RPMI7951 (cell line): ENCODE results near the gene DCBLD2. TPM values are rescaled to one million over a fixed set of nuclear protein-coding genes. Genes with fewer than 3 reads are reported as not detected.
"Not testable (repeated sequence)": the region's sequence is repeated elsewhere in the genome, so short reads cannot be mapped to it uniquely, and the experiment has no call there.

Source experiments
- DNase-seq: peaks from one replicate; pipeline ENCODE4 v3.0.0-alpha.2; 2012; ENCODE audit warnings: low read depth
- total RNA-seq: library from RNA; depleted of rRNA; stranded (reverse); fragments of >200 nt; shearing (Covaris generic); gene quantifications from 2 replicates; pipeline ENCODE4 v1.2.3, GENCODE V29; 2014

The DCBLD2 gene
- total RNA-seq, 1 experiment from 2014 or later: 306 TPM

DNA sequence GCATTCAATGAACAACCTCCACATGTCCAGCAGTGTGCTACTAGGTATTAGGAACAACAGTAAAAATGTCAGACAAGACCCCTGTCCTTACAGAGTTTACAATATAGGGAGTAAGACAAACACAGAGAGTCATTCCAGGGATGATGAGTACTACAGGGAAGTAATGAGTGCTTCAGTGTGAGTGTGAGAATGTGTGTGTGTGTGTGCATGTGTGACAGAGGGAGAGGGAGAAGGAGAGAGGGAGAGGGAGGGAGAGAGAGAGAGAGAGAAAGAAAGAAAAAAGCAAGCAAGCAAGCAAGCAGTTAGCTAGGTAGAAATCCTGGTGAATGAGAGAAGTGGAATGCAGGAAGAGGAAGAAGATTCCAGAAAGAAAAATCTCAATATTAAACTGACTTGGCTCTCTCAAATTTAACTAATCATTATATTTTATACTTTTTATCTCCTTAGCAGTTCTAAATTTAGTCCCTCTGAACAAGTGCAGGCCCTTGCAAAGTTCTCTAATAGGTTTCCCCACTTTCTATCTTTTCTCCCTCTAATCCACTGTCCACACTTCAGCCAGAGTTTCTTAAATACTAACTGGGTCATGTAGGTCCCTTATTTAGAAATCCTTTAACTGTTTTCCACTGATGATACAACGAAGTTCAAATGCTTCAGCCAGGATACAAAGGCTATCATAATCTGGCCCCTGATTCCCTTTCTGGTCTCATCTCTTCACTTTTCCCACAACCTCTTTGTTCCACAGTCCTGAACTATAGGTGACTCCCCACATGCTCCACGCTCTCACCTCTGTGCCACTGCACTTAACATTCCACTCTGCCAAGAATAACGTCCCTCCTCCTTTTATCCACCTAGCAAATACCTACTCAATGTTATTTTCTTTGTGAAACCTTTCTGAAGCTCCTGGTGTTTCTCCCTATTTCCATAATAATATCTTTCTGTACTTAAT is 10.3 kb downstream of the DCBLD2 start:
- no peak for DNase-seq

DNA sequence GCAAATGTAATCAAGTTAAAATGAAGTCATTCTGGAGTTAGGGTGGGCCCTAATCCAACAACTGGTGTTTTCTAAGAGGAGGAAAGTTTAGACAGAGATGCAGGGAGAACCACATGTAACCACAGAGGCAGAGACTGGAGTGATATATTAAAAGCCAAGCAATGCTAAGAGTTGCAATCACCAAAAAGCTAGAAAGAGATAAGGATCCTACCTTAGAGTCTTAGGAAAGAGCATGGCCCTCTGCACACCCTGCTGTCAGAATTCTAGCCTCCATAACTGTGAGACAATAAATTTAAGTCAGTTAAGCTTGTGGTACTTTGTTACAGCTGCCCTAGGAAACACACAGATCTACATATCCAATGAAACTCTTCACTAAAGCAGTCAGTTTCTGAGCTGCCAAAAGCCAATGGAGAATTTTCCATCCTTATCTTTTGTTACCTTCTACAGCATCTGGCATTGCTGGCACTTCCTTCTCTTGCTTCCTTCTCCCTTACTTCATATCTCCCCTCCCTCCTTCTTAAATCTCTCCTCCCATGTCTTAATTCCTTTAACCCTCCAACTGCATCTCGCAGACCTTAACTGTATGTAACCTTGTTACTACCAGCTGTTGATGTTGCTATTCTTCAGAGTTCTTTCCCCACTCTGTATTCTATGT is 11.2 kb downstream of the DCBLD2 start:
- DNase-seq: no peak

DNA sequence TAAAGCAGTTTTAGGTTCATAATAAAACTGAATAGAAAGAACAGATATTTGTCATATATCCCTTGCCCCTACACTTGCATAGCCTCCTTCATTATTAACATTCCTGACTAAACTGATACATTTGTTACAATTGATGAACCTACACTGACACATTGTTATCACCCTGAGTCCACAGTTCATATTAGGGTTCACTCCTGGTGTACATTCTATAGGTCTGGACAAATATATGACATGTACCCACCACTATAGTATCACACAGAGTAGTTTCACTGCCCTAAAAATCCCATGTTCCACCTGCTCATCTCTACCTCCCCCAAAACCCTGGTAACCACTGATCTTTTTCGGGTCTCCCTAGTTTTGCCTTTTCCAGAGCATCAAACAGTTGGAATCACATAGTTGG is 13.8 kb downstream of the DCBLD2 start:
- DNase-seq: no peak

DNA sequence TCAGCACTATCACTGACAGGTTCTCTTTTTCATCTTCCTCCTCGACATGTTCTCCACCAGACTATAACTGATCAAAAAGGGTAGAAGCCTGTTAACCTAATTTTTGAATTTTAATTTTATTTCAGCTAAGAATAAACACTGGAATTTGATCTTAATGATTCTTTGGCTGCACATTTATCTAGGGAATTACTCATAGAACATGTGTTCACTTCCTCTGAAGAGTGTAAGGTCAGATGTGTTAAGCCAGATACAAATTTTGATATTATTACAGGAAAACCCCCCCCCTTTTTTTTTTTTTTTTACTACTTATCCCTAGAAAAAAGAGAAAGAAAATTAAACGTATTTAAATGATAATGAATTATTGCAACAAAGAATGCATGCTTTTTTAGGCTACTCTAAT is 15.0 kb downstream of the DCBLD2 start:
- peak; percentile 39 for DNase-seq

DNA sequence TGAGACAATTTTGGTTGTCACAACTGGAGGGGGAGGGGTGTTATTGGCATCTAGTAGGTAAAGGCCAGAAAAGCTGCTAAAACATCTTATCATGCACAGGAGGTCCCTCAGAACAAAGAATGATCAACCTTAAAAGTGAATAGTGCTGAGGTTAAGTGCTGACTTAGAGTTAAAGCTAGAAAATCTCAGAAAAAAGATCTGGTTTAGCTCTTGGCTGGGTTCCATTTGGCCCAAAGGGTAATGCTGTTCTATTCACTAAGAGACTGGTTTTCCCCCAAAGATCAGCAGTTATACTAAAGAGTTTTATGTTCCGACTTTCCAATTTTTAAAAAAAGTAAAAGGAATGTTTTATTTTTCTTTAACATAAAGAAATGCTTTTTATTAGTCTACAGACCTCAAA is 15.6 kb downstream of the DCBLD2 start:
- DNase-seq: peak; percentile 82

DNA sequence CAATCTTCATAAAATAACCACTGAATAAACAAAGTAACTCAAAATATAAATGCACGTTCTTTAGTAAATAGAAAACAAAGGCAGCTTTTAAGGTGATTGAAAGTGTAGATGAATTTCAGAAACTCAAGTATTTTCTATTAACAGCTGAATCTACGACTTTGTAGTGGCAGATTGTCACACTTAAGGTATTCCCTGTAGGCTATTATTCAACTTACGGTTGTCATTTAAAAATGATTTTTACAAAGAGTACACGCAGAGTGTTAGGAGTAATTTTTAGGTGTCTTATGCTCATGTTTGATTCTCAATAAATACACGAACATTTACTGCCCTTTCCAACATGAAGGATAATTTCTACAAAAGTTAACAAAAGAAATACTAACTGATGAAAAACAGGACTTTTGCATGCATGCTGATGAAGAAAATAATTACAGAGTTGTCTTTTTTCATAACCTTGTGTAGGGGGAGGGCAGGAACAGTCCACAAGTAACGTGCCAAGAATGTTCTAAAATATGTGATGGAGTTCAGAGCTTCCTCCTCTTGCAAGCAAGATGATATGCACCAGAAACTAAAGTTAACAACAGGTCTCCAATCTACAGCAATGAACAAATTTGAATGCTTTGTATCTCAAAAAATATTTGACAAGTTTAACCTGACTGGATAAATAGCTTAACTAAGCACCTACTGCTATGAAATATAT is 16.7 kb downstream of the DCBLD2 start:
- DNase-seq: peak; percentile 55

DNA sequence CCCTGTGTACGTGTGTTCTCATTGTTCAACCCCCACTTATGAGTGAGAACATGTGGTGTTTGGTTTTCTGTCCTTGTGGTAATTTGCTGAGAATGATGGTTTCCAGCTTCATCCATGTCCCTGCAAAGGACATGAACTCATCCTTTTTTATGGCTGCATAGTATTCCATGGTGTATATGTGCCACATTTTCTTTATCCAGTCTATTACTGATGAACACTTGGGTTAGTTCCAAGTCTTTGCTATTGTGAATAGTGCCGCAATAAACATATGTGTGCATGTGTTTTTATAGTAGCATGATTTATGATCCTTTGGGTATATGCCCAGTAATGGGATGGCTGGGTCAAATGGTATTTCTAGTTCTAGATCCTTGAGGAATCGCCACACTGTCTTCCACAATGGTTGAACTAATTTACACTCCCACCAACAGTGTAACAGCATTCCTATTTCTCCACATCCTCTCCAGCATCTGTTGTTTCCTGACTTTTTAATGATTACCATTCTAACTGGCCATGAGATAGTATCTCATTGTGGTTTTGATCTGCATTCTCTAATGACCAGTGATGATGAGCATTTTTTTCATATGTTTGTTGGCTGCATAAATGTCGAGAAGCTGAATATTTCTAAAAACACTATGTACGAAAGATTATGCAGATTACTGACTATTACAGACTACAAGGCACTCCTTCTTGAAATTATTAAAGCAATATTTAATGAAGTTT is 18.7 kb downstream of the DCBLD2 start:
- peak; percentile 56 for DNase-seq

DNA sequence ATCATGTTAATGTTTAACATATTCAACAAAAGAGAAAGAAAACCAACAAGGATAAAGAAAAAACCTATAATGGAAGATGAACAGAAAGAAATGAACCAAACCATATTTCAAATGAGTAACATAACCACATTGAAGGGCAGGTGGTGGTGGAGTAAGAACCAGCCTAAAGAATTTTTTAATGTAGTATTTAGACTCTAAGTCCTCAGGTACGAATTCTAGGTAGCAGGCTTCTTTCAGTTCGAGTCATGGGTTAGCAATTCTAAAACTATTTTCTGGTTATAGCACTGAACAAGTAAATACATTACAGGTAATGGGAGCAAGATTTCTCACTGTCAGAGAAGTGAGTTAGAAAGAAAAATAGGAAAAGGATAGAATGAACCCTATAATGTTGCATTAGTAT is 24.4 kb downstream of the DCBLD2 start:
- no peak for DNase-seq

DNA sequence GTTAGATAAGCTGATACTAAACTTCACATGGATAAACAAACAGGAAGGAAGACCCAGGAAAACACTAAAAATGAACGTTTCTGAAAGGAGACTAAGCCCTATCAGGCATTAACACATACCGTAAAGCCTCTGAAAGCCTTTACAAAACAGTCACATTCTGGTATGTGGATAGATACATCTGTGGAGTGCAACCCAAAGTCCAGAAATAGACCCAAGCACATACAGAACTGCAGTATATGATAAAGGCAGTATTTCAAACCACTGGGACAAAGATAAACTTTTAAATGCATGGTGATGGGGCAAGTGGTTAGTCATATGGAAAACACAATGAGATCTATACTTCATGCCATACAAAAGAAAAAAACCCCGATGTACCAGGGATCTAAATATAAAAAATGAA is 26.0 kb downstream of the DCBLD2 start:
- no peak for DNase-seq

DNA sequence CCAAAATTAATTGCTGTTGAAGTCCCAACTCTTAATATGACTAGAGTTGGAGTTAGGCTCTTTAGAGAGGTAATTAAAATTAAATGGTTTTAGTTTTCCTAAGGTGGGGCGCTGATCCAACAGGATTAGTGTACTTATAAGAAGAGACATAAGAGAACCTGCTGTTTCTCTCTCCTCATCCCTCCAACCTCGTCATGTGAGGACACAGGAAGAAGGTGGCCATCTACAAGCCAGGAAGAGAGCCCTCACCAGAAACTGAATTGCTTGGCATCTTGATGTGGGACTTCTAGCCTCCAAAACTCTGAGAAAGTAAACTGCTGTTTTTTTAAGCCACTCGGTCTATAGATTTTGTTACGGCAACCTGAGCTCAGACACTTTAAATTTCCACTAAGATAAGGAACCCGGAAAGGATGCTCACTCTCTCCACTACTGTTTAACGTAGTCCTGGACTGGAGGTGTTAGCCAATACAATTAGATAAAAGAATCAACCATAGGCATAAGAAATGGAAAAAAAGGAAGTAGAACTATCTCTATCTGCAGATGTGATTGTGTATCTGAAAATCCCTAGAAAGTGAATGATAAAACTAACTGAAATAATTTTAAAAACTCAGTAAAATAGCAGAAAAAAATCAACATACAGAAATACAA is 26.8 kb downstream of the DCBLD2 start:
- DNase-seq: no peak

DNA sequence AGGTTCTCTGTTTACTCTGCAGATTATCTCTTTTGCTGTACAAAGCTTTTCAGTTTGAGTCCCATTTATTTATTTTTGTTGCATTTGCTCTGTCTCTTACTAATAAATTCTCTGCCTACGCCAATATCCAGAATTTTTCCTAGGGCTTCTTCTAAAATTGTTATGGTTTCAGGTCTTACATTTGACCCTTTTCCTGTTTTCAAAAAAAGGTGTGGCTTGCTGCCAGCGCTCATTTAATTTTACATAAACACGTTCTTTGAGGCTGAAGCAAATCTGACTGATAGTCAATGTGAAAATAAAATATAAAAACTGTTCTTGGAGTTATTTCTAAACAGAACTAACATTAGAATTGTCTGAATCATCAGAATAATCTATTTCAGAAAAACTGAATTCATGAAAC is 32.1 kb downstream of the DCBLD2 start:
- DNase-seq: no peak

DNA sequence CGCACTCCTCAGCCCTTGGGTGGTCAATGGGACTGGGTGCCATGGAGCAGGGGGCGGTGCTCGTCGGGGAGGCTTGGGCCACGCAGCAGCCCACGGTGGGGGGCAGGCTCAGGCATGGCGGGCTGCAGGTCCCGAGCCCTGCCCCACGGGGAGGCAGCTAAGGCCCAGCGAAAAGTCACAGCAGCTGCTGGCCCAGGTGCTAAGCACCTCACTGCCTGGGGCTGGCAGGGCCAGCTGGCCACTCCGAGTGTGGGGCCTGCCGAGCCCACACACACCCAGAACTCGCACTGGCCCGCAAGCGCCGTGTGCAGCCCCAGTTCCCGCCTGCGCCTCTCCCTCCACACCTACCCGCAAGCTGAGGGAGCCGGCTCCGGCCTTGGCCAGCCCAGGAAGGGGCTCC is 43.5 kb downstream of the DCBLD2 start:
- DNase-seq: not testable (repeated sequence)

DNA sequence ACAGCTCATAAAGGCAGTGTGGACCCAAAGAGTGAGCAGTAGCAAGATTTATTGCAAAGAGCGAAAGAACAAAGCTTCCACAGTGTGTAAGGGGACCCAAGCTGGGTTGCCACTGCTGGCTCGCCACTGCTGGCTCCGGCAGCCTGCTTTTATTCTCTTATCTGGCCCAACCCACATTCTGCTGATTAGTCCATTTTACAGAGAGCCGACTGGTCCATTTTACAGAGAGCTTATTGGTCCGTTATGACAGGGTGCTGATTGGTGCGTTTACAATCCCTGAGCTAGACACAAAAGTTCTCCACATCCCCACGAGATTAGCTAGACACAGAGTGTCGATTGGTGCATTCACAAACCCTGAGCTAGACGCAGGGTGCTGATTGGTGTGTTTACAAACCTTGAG is 44.2 kb downstream of the DCBLD2 start:
- DNase-seq: not testable (repeated sequence)

DNA sequence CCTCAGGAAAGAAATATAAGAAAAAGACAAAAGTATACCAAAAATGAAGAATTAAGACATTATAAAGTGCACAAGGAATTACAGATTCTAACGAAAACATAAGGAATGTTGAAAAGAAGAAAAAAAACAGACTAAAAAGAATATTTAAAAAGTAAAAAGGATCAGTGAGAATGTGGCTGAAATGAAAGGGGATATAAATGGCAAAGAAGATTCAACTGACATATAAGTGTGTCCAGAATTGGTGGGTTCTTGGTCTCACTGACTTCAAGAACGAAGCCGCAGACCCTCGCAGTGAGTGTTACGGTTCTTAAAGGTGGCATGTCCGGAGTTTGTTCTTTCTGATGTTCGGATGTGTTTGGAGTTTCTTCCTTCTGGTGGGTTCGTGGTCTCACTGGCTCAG is 44.8 kb downstream of the DCBLD2 start:
- DNase-seq: no peak

DNA sequence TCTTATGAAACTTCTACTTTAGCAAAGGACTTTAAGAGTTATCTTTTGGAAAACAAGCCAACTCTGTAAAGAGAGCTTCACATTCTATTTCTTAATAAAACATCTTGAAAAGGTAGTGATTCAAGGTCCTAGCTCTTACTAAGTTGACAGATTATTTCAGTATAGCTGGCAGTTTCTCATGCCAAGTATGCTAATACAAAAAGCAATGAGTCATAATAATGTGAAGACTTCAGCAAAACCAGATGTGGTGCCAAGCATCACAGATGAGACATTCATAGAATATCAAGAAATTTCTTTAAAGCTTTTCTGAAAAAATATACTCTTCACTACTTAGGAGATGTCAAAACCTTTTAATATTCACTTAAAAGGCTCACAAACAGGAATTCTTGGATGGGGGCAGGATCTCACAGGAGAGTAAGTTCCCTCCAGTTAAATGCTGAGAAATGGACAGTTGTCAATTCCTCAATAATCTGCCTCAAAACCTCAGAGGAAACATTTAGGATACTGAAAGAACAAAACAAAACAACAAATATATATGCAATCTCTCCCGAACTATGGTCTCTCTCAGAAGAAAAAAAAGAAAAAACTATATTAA is 45.6 kb downstream of the DCBLD2 start:
- DNase-seq: peak; percentile 92

DNA sequence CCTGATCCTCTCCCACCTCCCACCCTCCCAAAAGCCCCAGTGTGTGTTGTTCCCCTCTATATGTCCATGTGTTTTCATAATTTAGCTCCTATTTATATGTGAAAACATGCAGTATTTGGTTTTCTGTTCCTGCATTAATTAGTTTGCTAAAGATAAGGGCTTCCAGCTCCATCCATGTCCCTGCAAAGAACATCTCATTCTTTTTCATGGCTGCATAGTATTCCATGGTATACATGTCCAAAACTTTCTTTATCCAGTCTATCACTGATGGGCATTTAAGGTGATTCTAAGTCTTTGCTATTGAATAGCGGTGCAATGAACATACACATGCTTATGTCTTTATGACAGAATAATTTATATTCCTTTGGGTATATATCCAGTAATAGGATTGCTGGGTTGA is 53.4 kb downstream of the DCBLD2 start:
- DNase-seq: no peak

DNA sequence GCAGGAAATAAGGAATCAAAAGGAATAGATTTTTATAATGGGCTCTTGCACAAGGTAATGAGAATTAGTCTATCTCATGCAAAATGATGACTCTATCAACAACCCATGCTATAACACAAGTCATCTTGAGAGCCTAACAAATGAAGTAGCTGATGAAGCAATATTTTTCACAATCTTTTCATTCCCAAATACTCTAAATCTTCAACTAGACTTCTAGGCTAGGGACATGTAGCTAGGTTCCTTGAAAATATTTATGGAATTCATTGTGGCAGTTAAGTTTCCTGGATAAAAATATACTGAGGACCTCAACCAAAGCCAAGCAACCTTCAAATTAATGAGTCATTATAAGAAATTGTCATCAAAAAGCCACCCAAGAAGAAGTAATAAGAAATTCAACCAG is 55.4 kb downstream of the DCBLD2 start:
- peak; percentile 32 for DNase-seq

DNA sequence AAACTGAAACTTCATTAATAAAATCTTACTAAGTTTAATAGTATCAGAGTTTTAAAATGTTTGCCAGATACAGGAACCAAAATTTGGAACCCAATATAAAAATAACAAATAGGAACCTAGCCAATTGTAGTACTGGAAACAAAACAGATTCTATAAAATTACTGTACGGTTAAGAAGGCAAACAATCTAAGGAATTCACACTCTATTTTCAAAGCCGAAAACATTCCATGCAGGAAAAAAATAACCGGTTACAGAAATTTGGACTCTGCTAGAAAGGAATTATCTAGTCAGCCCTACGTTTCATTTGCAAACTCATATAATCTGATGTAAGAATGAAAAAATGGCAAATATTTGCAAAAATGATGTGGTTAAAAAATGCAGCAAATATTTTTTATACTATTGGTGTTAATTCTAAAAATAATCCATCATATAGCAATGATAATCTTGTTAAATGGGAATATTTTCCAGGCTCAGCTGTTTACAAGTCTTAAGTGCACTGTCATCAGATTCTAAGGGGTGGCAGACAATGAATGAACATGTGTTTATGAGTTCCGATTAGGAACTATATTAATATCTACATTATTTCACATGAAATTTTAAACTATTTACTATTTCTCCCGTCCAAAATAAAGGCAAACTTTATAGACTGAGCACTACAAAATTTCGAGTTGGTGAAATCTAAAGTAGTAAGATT is 58.1 kb downstream of the DCBLD2 start:
- no peak for DNase-seq

DNA sequence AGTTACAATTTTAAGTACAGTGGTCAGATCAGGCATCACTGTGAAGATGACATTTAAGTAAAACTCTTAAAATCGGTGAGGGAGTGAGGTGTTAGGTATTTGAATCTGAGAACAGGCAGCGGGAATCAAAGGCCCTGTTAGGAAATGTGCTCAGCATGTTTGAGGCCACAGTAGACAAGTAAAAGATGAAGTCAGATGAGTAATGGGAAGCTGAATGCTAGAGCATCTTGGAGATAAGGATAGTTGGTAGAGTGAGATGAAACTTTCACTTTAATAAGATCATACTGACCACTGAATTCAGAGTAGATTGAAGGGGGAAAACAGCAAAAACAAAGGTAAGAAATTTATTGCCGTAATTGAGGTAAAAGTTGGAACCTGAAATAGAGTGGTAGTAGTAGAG is 61.6 kb downstream of the DCBLD2 start:
- no peak for DNase-seq

DNA sequence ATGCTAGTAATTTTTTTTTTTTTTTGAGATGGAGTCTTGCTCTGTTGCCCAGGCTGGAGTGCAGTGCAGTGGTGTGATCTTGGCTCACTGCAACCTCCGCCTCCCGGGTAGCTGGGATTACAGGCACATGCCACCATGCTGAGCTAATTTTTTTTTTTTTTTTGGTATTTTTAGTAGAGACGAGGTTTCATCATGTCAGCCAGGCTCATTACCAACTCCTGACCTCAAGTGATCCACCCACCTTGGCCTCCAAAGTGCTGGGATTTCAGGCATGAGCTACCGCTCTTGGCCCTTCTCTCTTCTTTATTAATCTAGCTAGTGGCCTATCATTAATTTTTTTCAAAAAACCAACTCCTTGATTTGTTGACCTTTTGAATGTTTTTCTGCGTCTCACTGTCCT is 70.4 kb downstream of the DCBLD2 start:
- not testable (repeated sequence) for DNase-seq
